Ramos (cell line): Measurements from ENCODE around the gene COL1A1.

Source experiments
- in situ Hi-C: fragments of 300-500 bp; cut with MboI; formaldehyde crosslinking; loops from one replicate; pipeline ENCODE4 v1.14.3; 2022; ENCODE audit warnings: low sequenced_read_pairs; ENCODE audit not compliant: unreplicated experiment

COL1A1 gene

DNA sequence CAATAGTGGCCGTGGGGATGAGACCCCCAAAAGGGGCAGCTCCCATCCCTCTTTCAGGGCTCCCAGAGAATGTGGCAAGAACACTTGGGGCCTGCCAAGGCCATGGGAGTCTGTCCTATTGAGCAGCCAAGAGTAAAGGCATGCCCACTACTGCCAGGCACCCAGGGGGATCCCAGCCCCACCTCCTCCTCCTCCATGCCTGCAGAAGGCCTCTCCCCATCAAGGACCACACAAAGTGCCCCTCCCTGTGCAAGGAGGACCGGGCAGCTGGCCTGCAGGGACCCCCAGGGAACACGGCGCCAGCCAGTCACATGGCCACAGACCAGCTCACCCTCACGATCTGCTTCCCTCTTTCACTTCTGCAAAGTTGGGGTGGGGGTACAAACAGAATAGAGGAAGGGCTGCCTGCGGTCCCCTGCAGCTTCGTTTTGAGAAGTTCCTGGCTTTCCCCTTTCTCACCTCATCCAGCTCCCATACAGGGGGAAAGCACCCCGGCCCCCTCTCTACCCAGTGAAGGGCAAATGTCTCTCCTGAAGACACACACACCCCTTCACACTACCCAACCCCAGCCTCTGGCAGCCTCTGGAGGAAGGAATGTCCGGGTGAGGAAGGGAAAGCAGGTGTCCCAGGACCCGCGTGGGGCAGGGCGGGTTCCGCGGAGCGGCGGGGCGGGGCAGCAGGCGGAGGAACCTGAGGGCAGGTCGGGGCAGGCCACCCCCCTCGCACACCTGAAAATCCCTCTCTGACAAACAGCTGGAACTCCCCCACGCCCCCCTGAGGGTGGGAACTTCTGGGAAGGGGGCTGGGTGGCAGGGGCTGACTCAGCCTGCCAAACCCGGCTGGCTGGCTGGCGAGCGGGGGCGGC is 53.0 kb downstream of the COL1A1 start:
- in situ Hi-C loops = no loop called here

- in situ Hi-C loops = no loop called here
Observed at GRCh38 chr17:50147841-50148225, 53.6 kb downstream of the COL1A1 start.

GRCh38 chr17:50146927-50147665 is 54.3 kb downstream of the COL1A1 start:
- in situ Hi-C loops = no loop called here

GRCh38 chr17:50146230-50146926 is 55.1 kb downstream of the COL1A1 start:
- in situ Hi-C loops = no loop called here

GRCh38 chr17:50145532-50146229 is 55.8 kb downstream of the COL1A1 start:
- in situ Hi-C loops = no loop called here

- in situ Hi-C loops = no loop called here
Observed at GRCh38 chr17:50144845-50145531, 56.4 kb downstream of the COL1A1 start.

GRCh38 chr17:50144355-50144754 is 57.1 kb downstream of the COL1A1 start:
- in situ Hi-C loops = no loop called here

DNA sequence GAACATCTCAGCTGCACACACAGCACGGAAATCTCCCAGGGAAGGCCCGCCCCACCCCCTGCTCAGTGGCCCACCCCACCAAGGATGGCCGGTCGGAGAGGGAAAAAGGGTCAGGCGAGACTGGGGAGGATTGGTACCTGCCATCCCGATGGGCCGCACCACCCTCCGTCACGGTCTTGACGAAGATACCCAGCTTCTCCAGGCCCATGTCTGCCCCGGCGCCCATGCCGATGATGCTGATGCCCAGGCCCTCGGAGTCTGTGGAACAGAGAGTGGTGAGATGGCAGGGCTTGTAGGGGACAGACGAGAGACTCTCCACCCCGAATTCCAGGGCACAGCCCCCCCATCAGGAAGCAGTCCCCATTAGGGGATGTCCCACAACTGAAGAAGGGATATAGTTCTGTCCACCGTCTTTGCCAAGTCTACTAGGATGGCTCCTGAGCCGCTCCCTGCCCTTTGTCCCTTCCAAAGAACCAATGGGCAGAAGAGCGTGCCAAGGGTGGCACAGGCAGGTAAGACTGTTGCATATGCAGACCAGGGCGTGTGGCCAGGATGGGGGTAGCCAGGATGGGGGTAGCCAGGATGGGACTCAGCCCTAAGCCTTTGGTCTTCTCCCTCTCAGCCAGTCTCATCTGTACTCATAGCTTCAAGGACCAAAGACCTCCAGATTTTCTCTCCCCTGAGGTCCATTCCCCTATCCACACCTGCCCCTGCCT is 57.8 kb downstream of the COL1A1 start:
- in situ Hi-C loops = no loop called here

DNA sequence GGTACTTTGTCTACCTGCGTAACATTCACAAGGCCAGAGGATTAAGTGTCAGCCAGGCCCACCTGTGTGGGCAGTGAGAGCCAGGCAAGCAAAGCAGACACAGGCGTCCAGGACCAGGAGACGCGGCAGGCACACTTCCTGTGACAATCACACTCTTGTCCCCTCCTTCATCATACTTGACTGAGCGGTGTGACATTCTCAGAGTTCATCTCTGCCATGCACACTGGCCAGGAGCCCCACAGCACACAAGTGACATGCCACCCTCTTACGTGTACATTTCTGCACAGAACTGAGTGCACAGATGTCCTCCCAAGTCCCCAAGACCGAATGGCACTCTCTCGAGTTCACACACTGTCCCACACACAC is 59.7 kb downstream of the COL1A1 start:
- in situ Hi-C loops = no loop called here

DNA sequence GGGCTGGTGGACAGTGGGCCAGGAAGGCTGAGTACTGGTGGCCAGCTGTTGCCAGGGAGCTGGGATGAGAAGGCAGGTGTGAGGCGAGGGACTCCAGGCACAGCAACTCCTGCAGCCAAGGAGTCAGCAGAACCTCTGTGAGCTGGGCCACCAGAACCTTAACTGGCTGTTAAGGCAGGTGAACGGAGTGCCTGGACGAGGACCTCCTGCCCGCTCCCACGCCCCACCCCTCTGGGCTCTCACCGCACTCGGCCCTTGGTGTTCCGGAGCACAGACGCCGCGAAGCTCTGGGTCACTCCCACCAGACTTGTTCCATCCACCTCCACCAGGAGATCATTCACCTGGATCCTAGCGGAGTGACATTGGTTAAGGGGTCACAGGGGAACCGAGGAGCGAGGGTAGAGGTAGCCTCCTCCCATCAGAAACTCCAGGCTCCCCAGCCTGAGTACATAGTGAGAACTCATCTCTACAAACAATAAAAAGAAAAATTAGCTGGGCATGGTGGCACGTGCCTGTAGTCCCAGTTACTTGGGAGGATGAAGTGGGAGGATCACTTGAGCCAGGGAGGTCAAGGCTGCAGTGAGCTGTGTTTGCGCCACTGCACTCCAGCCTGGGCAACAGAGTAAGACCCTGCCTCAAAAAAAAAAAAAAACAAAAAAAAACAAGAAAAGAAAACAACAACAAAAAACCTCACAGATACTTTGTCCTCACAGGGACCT is 60.2 kb downstream of the COL1A1 start:
- in situ Hi-C loops = no loop called here

- in situ Hi-C loops = no loop called here
Observed at GRCh38 chr17:50139950-50140885, 61.2 kb downstream of the COL1A1 start.

DNA sequence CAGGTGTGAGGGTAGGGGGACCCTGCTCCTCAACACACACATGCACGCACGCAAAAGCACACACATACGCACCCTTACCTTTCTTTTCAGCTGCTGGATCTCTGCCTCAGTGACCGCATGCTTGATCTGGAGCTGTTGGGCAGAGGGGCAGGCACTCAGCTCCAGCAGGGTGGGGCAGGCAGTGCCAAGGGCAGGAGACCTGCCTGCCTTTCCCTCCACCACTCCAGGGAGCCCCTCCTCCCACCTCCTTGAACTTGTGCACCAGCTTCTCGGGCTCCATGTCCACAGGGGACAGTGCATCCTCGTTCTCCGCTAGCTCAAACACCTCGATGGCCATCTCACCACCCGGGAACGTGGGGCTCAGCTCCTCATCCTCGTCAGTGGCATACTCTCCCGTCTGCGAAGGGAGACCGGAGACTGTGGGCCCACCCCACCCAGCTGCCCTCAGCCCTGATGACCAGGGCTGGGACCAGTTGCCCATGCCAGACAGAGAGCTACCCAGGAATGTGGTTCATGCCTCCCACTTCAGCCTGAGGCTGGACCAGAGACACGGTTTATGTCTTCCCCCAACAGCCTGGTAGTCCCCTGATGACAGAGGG is 62.1 kb downstream of the COL1A1 start:
- in situ Hi-C loops = no loop called here

GRCh38 chr17:50137042-50137441 is 64.4 kb downstream of the COL1A1 start:
- in situ Hi-C loops = no loop called here

GRCh38 chr17:50136096-50136687 is 65.2 kb downstream of the COL1A1 start:
- in situ Hi-C loops = no loop called here

DNA sequence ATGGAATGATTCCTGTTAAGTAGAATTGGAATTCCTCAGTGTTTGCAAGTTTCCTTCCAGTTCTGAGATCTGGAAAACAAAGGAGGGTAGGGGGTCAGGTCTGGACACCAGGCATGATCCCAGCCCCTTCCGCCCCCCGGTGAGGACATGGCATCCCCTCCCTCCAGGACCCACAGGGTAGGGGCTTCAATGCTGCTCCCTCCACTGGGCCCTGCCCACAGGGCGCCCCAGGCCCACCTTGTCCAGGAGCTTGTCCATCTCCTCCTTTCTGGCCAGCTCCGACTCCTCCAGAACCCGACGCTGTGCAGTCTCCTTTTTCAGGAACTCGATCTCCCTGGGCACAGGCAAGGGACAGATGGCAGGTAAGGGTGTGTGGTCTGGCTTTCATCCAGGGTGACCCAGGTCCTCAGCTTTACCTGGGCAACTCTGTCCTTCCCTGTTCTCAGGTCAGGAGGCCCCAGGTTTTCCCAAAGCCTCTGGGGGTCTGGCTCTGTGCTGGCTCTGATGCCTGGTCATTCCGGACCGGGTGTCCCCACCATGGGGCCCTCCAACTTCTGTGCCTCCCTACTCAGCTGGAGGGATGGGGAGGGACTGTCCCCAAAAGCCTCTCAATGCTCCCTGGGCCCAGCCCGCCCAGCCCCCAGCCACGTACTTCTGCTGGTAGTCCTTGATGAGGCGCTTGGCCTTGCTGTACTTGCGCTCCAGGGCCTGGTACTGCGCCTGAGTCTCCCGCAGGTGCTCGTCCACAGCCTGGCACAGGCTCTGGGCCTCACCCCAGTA is 65.9 kb downstream of the COL1A1 start:
- in situ Hi-C loops = no loop called here
